ENCODE measurements around the gene DUSP15. TPM values are rescaled to one million over a fixed set of nuclear protein-coding genes. Genes with fewer than 3 reads are reported as not detected.

Gene DUSP15
- total and polyA plus RNA-seq, 7 experiments from 2014 or later = not detected

DNA sequence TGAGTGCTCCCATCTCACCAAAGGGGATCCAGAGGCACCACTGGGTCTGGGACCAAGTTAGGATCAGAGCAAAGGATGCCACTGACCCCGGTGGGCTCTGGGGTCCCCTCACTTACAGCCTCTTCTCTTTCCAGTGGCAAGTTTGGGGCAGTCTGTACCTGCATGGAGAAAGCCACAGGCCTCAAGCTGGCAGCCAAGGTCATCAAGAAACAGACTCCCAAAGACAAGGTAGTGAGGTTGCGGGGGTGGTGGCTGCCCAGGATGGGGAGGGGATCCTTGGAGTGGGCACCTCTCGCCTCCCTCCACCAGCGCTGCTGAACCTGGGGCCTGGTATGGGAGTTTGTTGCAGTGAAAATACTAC lies 46.2 kb downstream of the DUSP15 start:
- ChIA-PET POLR2A (no interaction called here), CTCF (interaction anchor here (1.2 to 3.4 kb wide), 3 partner anchors 127 to 267 kb away, joined by 3 to 35 read pairs (median 4); partner anchors contain the start of gene PDRG1)
- no peaks in the 10 kb centered on the region for H3K27me3 ChIP-seq (ENCODE audit: control insufficient read depth in 2 of 2, insufficient read depth in 2 of 2, low read length in 2 of 2)
- Mint-ChIP-seq H3K4me1 (peaks cover 0 to 9% (median 0%) of the 10 kb centered on the region in 7 donors), H3K9me3 (no peaks in the 10 kb centered on the region), H3K27ac (peak overlapping the region in 1 of 9 donors; percentile 76), H3K27me3 (peaks cover 0 to 4% (median 0%) of the 10 kb centered on the region in 5 donors), H3K36me3 (no peaks in the 10 kb centered on the region), H3K4me3 (no peak overlapping the region)
- no peak overlapping the region for H3K4me3 ChIP-seq (ENCODE audit: low read length)
- no peaks in the 10 kb centered on the region for H3K9me3 ChIP-seq (ENCODE audit: control insufficient read depth in 2 of 3, low read length in 3 of 3)
- H3K4me1 ChIP-seq (ENCODE audit: control insufficient read depth in 2 of 2, insufficient read depth in 2 of 2, low read length in 2 of 2) = peaks cover 0 to 4% of the 10 kb centered on the region in 2 donors
- ATAC-seq (no peak), DNase-seq (no peak)
- intact Hi-C loops (cut with micrococcal nuclease) = no loop called here
- no peaks in the 10 kb centered on the region for H3K36me3 ChIP-seq (ENCODE audit: control insufficient read depth in 2 of 3, insufficient read depth in 3 of 3, low read length in 3 of 3)
- H3K27ac ChIP-seq (ENCODE audit: low read depth, low read length) = no peak overlapping the region

DNA sequence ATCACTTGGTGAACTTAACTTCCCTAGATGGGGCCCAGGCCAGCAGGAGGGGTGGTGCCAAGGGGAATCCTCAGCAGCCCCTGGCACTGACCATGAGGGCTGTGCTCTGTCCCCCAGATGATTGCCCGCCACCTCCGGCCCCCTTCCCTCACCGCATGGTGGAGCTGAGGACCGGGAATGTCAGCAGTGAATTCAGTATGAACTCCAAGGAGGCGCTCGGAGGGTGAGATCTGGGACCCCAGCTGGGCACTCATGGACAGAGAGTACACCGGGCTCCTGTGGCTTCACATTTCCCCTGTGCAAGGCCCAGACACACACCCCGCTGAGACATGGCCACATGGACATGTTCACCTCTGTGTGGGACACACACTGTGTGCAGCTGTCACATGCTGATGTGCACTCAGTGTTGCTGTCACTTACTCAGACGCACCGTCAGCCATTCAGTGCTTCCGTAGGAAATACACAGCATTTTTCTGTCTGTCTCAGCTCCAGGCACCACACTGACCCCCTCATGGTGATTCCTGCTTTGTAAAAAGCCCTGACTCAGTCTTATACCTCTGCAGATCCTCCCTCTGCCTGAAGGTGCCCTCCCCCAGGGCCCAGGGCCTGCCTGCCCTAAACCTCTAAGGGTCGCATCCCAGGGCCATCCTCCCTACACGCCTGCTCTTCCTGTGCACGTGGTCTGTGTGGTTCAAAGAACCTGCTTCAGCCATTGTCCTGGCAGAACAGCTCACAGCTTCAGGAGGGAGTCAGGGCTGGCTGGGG lies 46.8 kb downstream of the DUSP15 start:
- POLR2A ChIA-PET = no interaction called here
- peaks cover 0 to 4% of the 10 kb centered on the region in 2 donors for H3K4me1 ChIP-seq (ENCODE audit: control insufficient read depth in 2 of 2, insufficient read depth in 2 of 2, low read length in 2 of 2)
- no peak for ATAC-seq
- no peak for DNase-seq
- Mint-ChIP-seq H3K27me3 (peaks cover 0 to 4% (median 0%) of the 10 kb centered on the region in 5 donors), H3K9me3 (no peaks in the 10 kb centered on the region), H3K36me3 (no peaks in the 10 kb centered on the region), H3K27ac (peak overlapping the region in 1 of 9 donors; percentile 76), H3K4me3 (peak overlapping the region in 1 of 10 donors; percentile 28), H3K4me1 (peaks cover 0 to 9% (median 0%) of the 10 kb centered on the region in 7 donors)
- no peak overlapping the region for H3K27ac ChIP-seq (ENCODE audit: low read depth, low read length)
- no peaks in the 10 kb centered on the region for H3K9me3 ChIP-seq (ENCODE audit: control insufficient read depth in 2 of 3, low read length in 3 of 3)
- intact Hi-C loops (cut with micrococcal nuclease) = loop anchor here (1.0 kb wide), 3 partner anchors 129 to 830 kb away; partner anchors contain the start of gene PDRG1 (in 2 of the 2)
- H3K36me3 ChIP-seq (ENCODE audit: control insufficient read depth in 2 of 3, insufficient read depth in 3 of 3, low read length in 3 of 3) = no peaks in the 10 kb centered on the region
- CTCF ChIA-PET = interaction anchor here (0.6 to 3.4 kb wide), 8 partner anchors 24 to 955 kb away, joined by 3 to 35 read pairs (median 4); partner anchors contain the start of gene PDRG1
- no peak overlapping the region for H3K4me3 ChIP-seq (ENCODE audit: low read length)
- H3K27me3 ChIP-seq (ENCODE audit: control insufficient read depth in 2 of 2, insufficient read depth in 2 of 2, low read length in 2 of 2) = no peaks in the 10 kb centered on the region

DNA sequence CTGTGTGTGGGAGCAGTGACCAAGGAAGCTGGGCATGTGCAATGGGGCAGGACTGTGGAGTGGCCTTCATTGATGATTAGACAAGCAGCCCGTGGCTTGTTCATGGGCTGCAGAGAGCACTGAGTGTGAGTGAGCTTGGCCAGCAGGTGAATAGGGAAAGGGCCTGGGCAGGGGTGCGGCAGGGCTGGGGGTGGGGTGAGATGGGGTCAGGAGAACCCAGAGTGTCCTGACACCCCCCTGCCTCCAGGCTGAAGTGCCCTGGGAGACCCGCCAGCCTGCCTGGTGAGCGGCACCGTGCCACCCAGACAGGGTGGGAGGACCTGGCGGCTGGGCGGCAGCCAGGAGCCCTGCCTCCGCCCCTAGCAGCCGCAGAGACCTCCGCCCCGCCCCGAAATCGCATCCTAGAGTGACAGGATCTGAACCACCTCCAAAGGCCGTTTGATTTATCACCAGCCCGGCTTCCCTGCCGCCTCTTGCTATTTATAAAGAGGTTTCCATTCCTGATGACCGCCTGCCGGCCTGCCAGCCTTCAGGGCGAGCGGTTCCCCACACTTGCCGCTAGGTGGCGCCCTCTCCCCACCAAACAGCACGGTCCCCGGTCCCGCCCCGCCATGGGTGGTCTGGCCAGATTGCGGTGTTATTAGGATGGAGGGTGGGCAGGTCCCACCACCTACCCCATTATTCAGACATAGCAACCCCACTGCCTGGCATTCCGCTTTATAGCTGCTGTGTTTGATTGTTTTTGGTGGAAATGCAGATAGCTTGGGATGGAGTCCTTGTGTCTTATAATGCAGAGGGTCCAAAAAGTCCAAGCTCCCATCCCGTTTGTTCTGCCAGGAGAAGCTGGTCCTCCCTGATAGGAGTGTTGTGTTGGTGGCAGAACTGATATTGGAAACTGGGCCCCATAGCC lies 47.7 kb downstream of the DUSP15 start:
- intact Hi-C loops (cut with micrococcal nuclease) = loop anchor here (1.0 kb wide), 5 partner anchors 24 to 831 kb away; partner anchors contain the start of gene PDRG1 (in 2 of the 2)
- ChIA-PET POLR2A (no interaction called here), CTCF (interaction anchor here (0.6 to 3.4 kb wide), 8 partner anchors 25 to 956 kb away, joined by 3 to 35 read pairs (median 4); partner anchors contain the start of gene PDRG1)
- ATAC-seq = peak; percentile 91
- Mint-ChIP-seq H3K9me3 (no peaks in the 10 kb centered on the region), H3K4me3 (peak overlapping the region in 5 of 10 donors; percentile 27 to 47 (median 30)), H3K36me3 (no peaks in the 10 kb centered on the region), H3K27ac (peak overlapping the region in 2 of 9 donors; percentile 47 to 59), H3K27me3 (peaks cover 0 to 4% (median 0%) of the 10 kb centered on the region in 5 donors), H3K4me1 (peaks cover 0 to 9% (median 0%) of the 10 kb centered on the region in 7 donors)
- Histone ChIP-seq H3K4me3 (ENCODE audit: low read length) (no peak overlapping the region), H3K27ac (ENCODE audit: low read depth, low read length) (no peak overlapping the region), H3K36me3 (ENCODE audit: control insufficient read depth in 2 of 3, insufficient read depth in 3 of 3, low read length in 3 of 3) (no peaks in the 10 kb centered on the region), H3K4me1 (ENCODE audit: control insufficient read depth in 2 of 2, insufficient read depth in 2 of 2, low read length in 2 of 2) (peaks cover 0 to 4% of the 10 kb centered on the region in 2 donors), H3K27me3 (ENCODE audit: control insufficient read depth in 2 of 2, insufficient read depth in 2 of 2, low read length in 2 of 2) (no peaks in the 10 kb centered on the region), H3K9me3 (ENCODE audit: control insufficient read depth in 2 of 3, low read length in 3 of 3) (no peaks in the 10 kb centered on the region)
- DNase-seq = peak; percentile 40 to 80 (median 73)

DNA sequence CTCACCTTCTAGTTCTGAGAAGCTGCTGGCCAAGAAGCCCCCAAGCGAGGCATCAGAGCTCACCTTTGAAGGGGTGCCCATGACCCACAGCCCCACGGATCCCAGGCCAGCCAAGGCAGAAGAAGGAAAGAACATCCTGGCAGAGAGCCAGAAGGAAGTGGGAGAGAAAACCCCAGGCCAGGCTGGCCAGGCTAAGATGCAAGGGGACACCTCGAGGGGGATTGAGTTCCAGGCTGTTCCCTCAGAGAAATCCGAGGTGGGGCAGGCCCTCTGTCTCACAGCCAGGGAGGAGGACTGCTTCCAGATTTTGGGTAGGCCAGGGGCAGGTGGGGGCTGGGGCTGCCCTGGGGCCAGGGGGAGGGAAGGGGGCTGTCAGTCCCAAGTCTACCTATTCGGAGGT lies 48.9 kb downstream of the DUSP15 start:
- intact Hi-C loops (cut with micrococcal nuclease) = no loop called here
- H3K27ac ChIP-seq (ENCODE audit: low read depth, low read length) = no peak overlapping the region
- no peak overlapping the region for H3K4me3 ChIP-seq (ENCODE audit: low read length)
- peak overlapping the region in 1 of 10 donors; percentile 53 for H3K4me3 Mint-ChIP-seq
- POLR2A ChIA-PET = no interaction called here
- H3K4me1 ChIP-seq (ENCODE audit: control insufficient read depth in 2 of 2, insufficient read depth in 2 of 2, low read length in 2 of 2) = peaks cover 0 to 4% of the 10 kb centered on the region in 2 donors
- CTCF ChIA-PET = no interaction called here
- no peaks in the 10 kb centered on the region for H3K9me3 Mint-ChIP-seq
- H3K4me1 Mint-ChIP-seq = peaks cover 0 to 9% (median 0%) of the 10 kb centered on the region in 7 donors
- no peak for DNase-seq
- no peak for ATAC-seq
- H3K36me3 ChIP-seq (ENCODE audit: control insufficient read depth in 2 of 3, insufficient read depth in 3 of 3, low read length in 3 of 3) = no peaks in the 10 kb centered on the region
- no peaks in the 10 kb centered on the region for H3K9me3 ChIP-seq (ENCODE audit: control insufficient read depth in 2 of 3, low read length in 3 of 3)
- peaks cover 0 to 4% (median 0%) of the 10 kb centered on the region in 5 donors for H3K27me3 Mint-ChIP-seq
- no peaks in the 10 kb centered on the region for H3K27me3 ChIP-seq (ENCODE audit: control insufficient read depth in 2 of 2, insufficient read depth in 2 of 2, low read length in 2 of 2)
- H3K27ac Mint-ChIP-seq = no peak overlapping the region
- H3K36me3 Mint-ChIP-seq = no peaks in the 10 kb centered on the region

DNA sequence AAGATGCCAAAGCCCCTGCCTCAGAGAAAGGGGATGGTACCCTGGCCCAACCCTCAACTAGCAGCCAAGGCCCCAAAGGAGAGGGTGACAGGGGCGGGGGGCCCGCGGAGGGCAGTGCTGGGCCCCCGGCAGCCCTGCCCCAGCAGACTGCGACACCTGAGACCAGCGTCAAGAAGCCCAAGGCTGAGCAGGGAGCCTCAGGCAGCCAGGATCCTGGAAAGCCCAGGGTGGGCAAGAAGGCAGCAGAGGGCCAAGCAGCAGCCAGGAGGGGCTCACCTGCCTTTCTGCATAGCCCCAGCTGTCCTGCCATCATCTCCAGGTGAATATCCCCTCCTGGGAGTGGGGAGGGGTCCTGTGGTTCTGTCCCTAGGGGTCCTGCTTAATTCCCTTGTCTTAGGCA lies 50.1 kb downstream of the DUSP15 start:
- ChIA-PET POLR2A (no interaction called here), CTCF (no interaction called here)
- Histone ChIP-seq H3K36me3 (ENCODE audit: control insufficient read depth in 2 of 3, insufficient read depth in 3 of 3, low read length in 3 of 3) (no peaks in the 10 kb centered on the region), H3K9me3 (ENCODE audit: control insufficient read depth in 2 of 3, low read length in 3 of 3) (no peaks in the 10 kb centered on the region), H3K4me3 (ENCODE audit: low read length) (no peak overlapping the region), H3K27ac (ENCODE audit: low read depth, low read length) (no peak overlapping the region), H3K4me1 (ENCODE audit: control insufficient read depth in 2 of 2, insufficient read depth in 2 of 2, low read length in 2 of 2) (peaks cover 0 to 4% of the 10 kb centered on the region in 2 donors), H3K27me3 (ENCODE audit: control insufficient read depth in 2 of 2, insufficient read depth in 2 of 2, low read length in 2 of 2) (no peaks in the 10 kb centered on the region)
- H3K4me3 Mint-ChIP-seq = no peak overlapping the region
- DNase-seq = no peak
- no peaks in the 10 kb centered on the region for H3K36me3 Mint-ChIP-seq
- H3K4me1 Mint-ChIP-seq = peaks cover 0 to 9% (median 0%) of the 10 kb centered on the region in 7 donors
- no peak overlapping the region for H3K27ac Mint-ChIP-seq
- H3K9me3 Mint-ChIP-seq = no peaks in the 10 kb centered on the region
- ATAC-seq = no peak
- peaks cover 0 to 4% (median 0%) of the 10 kb centered on the region in 5 donors for H3K27me3 Mint-ChIP-seq
- intact Hi-C loops (cut with micrococcal nuclease) = no loop called here

DNA sequence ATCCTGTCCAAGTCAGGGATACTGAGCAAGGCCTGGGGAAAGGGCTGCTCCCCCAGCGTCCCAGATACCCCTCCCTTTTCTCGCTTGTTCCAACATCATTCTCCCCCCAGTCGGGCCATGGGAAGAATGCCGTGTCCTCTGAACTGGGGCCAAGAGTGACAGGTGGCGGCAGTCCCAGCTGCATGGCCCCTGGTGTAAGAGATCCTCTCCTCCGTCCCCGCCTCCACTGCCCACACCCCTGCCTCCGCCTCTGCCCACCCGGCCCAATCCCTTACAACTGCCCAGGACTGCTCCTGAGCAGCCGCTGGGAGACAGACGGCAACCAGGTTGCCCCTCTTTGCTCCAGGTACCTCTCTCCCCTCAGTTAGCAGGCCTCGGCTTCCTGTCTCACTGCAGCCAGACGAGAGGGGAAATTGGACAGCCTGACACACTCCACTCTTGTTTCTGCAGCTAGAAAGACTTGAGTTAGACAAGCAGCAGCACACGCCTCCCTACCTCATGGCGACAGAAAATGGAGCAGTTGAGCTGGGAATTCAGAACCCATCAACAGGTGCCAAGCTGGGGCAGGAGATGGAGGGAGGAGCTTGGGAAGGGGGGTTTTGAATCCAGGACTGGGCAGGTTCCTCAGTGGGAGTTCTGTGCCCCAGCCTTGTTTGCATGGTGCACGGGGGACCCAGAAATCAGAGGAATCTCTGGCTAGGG lies 51.1 kb downstream of the DUSP15 start, which contains the start of gene MYLK2:
Gene MYLK2, plus strand, starts transcription at position 274 of the 702 bp plus-strand sequence. Its CDS starts 225 bp downstream, at position 499.
- Histone ChIP-seq H3K27ac (ENCODE audit: low read depth, low read length) (no peak within 1 kb of the TSS), H3K27me3 (ENCODE audit: control insufficient read depth in 2 of 2, insufficient read depth in 2 of 2, low read length in 2 of 2) (no peaks in the 10 kb centered on the region), H3K36me3 (ENCODE audit: control insufficient read depth in 2 of 3, insufficient read depth in 3 of 3, low read length in 3 of 3) (no peaks in the 10 kb centered on the region), H3K4me1 (ENCODE audit: control insufficient read depth in 2 of 2, insufficient read depth in 2 of 2, low read length in 2 of 2) (peaks cover 0 to 4% of the 10 kb centered on the region in 2 donors), H3K4me3 (ENCODE audit: low read length) (no peak within 1 kb of the TSS), H3K9me3 (ENCODE audit: control insufficient read depth in 2 of 3, low read length in 3 of 3) (no peaks in the 10 kb centered on the region)
- ChIA-PET POLR2A (no interaction called here), CTCF (no interaction called here)
- ATAC-seq = no peak
- DNase-seq = no peak
- H3K36me3 Mint-ChIP-seq = no peaks in the 10 kb centered on the region
- intact Hi-C loops (cut with micrococcal nuclease) = no loop called here
- H3K9me3 Mint-ChIP-seq = no peaks in the 10 kb centered on the region
- H3K27ac Mint-ChIP-seq = no peak within 1 kb of the TSS
- H3K27me3 Mint-ChIP-seq = peaks cover 0 to 4% (median 0%) of the 10 kb centered on the region in 5 donors
- peaks cover 0 to 9% (median 0%) of the 10 kb centered on the region in 7 donors for H3K4me1 Mint-ChIP-seq
- H3K4me3 Mint-ChIP-seq = no peak within 1 kb of the TSS
